ENCODE data around the gene INPP4B. TPM values are rescaled to one million over a fixed set of nuclear protein-coding genes. Genes with fewer than 3 reads are reported as not detected.

The INPP4B gene
- total RNA-seq, 1 donor from 2014 or later = 4.9 TPM

DNA sequence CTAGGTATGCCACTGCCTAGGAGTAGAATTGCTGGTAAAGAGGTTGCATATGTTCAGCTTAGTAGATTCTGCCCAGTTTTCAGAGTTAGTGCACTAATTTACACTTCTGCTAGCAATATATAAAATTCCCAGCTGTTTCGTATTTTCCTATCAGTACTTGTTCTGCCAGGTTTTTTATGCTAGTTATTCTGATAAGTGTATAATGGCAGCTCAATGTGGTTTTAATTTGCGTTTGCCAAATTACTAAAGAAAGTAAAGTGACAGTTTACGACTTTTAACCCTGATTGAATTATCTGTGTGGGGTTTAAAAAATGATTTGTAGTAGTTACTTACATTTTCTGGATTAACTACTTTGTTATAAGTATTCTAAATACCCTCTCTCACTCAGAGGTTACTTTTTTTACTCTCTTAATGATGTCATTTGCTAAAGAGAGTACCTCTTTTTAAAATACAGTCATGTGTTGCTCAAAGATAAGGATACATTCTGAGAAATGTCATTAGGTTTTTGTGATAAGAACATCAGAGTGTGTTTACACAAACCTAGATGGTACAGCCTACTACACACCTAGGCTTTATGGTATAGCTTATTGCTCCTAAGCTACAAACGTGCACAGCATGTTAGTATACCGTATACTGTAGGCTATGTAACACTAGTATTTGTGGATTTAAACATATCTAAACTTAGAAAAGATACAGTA lies 846.5 kb downstream of the INPP4B start:
- no peaks in the 10 kb centered on the region for H3K9me3 Mint-ChIP-seq (ENCODE audit: unreplicated experiment)
- H3K27ac Mint-ChIP-seq (ENCODE audit: unreplicated experiment) = no peak overlapping the region
- H3K36me3 Mint-ChIP-seq (ENCODE audit: low read depth, unreplicated experiment) = no peaks in the 10 kb centered on the region
- no peaks in the 10 kb centered on the region for H3K27me3 Mint-ChIP-seq (ENCODE audit: unreplicated experiment)
- no peak overlapping the region for H3K4me3 Mint-ChIP-seq (ENCODE audit: unreplicated experiment)
- no peaks in the 10 kb centered on the region for H3K4me1 Mint-ChIP-seq (ENCODE audit: unreplicated experiment)
- no peak for DNase-seq (ENCODE audit: low spot score)
- TF ChIP-seq, protein P1, sequence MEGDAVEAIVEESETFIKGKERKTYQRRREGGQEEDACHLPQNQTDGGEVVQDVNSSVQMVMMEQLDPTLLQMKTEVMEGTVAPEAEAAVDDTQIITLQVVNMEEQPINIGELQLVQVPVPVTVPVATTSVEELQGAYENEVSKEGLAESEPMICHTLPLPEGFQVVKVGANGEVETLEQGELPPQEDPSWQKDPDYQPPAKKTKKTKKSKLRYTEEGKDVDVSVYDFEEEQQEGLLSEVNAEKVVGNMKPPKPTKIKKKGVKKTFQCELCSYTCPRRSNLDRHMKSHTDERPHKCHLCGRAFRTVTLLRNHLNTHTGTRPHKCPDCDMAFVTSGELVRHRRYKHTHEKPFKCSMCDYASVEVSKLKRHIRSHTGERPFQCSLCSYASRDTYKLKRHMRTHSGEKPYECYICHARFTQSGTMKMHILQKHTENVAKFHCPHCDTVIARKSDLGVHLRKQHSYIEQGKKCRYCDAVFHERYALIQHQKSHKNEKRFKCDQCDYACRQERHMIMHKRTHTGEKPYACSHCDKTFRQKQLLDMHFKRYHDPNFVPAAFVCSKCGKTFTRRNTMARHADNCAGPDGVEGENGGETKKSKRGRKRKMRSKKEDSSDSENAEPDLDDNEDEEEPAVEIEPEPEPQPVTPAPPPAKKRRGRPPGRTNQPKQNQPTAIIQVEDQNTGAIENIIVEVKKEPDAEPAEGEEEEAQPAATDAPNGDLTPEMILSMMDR (IDR thresholded peaks at IDR 0.05; ENCODE audit: unreplicated experiment) = no peak

DNA sequence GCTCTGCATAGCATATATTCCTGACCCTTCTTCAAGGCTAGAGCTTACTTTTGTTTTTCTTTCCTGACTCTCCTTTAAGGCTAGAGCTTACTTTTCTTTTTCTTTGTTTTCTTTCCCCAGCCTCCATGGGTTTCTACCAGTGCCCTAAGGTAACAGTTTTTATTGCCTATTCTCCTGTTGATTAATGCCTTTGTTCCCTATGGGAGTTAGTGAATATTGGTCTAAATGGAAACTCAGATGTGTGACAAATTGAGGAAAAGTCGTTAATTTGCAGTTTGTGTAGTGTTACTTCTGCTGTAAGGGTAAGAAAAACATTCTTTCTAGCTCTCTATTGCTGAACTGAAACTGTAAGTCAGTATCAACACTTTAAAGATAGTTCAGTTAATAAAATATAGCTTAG lies 851.0 kb downstream of the INPP4B start:
- DNase-seq (ENCODE audit: low spot score) = no peak
- Mint-ChIP-seq H3K9me3 (ENCODE audit: unreplicated experiment) (no peaks in the 10 kb centered on the region), H3K4me3 (ENCODE audit: unreplicated experiment) (no peak overlapping the region), H3K4me1 (ENCODE audit: unreplicated experiment) (no peaks in the 10 kb centered on the region), H3K27ac (ENCODE audit: unreplicated experiment) (no peak overlapping the region), H3K36me3 (ENCODE audit: low read depth, unreplicated experiment) (no peaks in the 10 kb centered on the region), H3K27me3 (ENCODE audit: unreplicated experiment) (no peaks in the 10 kb centered on the region)
- TF ChIP-seq, protein P1 (IDR thresholded peaks at IDR 0.05; ENCODE audit: unreplicated experiment) = no peak

DNA sequence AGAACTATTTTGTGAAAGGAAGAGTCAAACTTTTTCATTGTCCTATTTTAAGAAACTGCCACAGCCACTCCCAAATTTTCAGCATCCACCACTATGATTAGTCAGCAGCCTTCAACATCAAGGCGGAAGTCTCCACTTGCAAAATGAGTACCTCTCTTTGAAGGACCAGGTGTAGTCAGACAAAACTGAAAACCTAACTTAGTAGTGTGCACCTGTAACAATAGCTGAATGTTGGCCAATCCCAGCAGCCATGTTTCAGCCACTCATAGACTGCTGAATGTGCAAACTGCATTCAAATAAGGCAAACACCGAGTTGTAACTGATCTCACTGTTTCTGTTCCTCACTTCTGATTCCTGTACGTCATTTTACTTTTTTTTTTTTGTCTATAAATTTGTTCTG lies 868.7 kb downstream of the INPP4B start:
- no peaks in the 10 kb centered on the region for H3K36me3 Mint-ChIP-seq (ENCODE audit: low read depth, unreplicated experiment)
- no peak overlapping the region for H3K4me3 Mint-ChIP-seq (ENCODE audit: unreplicated experiment)
- H3K27me3 Mint-ChIP-seq (ENCODE audit: unreplicated experiment) = peaks cover 2% of the 10 kb centered on the region
- no peaks in the 10 kb centered on the region for H3K9me3 Mint-ChIP-seq (ENCODE audit: unreplicated experiment)
- no peaks in the 10 kb centered on the region for H3K4me1 Mint-ChIP-seq (ENCODE audit: unreplicated experiment)
- no peak overlapping the region for H3K27ac Mint-ChIP-seq (ENCODE audit: unreplicated experiment)
- no peak for DNase-seq (ENCODE audit: low spot score)
- TF ChIP-seq, protein P1 (IDR thresholded peaks at IDR 0.05; ENCODE audit: unreplicated experiment) = no peak

Data from endothelial cell (in vitro differentiated cells).